Stimulated activated CD4-positive, alpha-beta T cell treated with anti-CD3 and anti-CD28 coated beads, Interleukin-12 subunit alpha, Interleukin-12 subunit beta, amount 100 ng/mL, for 24 hours (primary cell): Measurements from ENCODE around the gene MINDY2.
"Not testable (repeated sequence)": the region's sequence is repeated elsewhere in the genome, so short reads cannot be mapped to it uniquely, and the experiment has no call there.

Experiments used
- DNase-seq, 2 experiments: peaks; one replicate each; pipeline ENCODE4 v3.0.0-alpha.2; 2020; ENCODE audit warnings: low read depth in 2 of 2

Gene MINDY2

DNA sequence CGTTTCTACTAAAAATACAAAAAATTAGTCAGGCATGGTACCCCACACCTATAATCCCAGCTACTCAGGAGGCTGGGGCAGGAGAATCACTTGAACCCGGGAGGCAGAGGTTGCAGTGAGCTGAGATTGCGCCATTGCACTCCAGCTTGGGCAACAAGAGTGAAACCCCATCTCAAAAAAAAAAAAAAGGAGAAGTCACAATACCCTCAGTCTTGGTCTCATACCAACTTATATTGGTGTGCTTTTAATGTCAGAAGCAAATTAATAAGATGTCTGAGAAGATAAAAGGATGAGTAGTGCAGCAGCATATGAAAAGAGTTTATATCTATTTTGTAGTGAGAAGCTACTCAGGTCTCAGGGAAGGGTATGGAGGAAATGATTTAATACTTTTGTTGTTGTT lies 112.8 kb downstream of the MINDY2 start:
- not testable (repeated sequence) for DNase-seq

DNA sequence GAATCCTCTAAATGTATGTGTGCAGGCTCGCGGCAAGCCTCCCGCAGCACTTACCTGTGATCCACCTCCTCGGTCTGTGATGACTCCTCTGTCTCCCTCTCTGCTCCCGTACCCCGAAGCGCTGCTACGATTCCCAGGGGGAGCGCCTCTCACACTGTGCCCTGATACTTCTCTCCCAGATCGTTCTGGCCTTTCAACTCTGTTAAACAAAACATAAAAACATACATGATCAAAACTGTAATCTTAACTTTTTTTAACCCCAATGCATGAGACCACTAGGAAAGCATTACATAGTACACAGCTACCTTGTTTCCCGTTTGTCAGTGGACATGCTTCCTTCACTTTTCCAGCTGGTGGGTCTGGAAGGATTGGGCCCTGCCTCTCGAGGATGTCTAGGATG lies 115.8 kb downstream of the MINDY2 start:
- no peak for DNase-seq

DNA sequence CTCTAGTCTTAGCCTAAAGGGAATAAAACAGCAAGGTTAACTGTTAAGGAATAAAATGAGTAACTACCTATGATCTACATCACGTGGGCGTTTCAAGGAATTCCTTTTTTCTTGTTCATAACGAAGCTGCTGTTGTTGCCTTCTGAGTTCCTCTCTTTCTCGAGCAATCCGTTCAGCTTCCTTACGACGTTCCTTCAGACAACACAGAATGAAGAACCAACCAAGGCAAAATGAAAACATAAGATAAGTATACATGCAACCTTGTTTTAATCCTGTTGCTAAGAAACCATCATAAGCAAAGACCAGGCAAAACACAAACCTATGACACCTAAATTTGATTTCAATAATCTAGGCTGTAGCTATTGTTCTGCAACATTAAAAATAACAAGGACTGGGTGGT lies 118.3 kb downstream of the MINDY2 start:
- no peak for DNase-seq

DNA sequence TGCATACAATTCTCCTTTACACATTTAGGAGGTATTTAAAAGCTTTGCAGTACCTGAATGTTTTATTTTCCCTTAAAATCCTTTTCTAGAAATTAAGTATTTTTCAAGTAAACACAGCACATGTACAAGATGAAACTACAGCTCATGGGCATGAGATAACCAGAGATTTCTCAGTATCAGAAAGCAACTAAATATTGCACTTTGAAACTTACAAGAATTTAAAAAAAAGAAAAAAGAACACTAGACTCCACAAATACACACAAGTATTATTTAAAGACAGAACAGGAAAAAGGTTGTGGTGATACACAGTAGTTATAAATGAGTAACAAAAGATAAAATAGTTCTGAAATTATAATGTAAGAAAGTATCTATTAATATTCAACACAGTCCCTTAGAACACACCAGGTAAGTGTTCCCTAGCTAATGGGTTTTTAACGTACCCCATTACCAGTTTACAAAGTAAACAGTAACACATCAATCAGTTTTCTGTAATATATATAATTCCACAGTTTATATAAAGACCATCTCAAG lies 127.1 kb downstream of the MINDY2 start:
- no peak for DNase-seq

DNA sequence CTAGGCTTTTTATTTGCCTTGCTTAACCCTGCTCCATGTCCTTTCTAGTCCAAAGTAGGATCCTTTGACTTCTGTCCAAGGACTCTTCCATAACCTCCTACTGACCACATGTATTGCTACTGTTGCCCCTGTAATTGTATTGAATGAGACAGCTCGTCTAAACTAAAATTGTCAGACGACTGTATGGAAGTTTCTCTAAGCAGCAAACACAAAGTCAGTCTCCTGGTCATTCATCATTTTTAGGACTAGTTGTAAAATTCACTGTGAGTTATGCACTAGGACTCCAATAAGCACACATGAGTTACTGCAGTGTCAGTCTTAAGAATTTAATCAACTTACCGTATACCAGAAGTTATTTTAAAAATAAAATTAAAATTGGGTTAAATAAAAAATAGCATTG lies 129.5 kb downstream of the MINDY2 start:
- no peak for DNase-seq

DNA sequence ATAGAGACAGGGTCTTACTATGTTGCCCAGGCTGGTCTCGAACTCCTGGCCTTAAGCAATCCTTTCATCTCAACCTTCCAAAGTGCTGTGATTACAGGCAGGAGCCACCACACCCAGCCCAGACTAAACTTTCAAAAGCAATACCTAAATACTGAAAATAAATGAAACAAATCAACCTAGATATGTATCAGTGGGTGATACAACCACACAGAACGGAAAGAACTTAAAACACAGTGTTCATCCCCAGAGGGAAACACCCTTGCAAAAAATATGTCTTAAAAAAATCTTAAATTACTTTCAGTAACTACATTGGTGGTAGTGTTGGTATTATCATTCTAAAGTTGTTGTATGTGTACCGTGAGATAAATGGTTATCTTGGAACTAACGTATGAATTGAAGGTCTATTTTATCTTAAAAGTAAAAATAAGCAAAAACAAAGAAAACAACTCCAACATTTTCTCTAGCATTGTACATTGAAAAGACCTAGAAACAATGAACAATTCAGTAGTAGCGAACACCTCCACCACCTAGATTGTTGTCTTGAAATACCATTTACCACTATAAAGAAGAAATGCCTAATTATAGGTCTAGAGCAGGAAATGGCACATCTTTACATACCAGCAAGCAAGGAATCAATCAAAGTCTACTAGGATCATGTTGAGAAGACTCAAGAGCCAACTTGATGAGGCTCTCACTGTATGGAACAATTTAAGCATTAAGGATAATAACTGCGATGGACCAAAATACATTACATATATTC lies 137.6 kb downstream of the MINDY2 start:
- no peak for DNase-seq

DNA sequence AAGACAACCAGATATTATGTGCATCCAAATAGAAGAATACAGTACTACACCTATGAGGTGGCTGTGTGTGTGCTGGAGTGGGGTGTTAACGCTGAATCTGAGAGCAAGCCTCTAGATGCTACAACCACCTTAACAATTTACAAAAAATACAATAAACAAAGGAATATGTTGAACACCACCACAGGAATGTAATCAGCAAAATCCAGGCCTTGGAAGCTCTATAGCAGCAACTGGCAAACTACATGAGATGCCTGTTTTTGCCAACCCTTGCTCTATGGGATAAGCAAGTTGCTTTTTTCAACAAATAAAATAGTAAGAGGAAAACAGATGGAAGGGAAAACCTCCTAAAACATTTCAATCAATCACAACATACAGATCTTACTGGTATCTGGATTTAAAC lies 138.5 kb downstream of the MINDY2 start:
- no peak for DNase-seq

DNA sequence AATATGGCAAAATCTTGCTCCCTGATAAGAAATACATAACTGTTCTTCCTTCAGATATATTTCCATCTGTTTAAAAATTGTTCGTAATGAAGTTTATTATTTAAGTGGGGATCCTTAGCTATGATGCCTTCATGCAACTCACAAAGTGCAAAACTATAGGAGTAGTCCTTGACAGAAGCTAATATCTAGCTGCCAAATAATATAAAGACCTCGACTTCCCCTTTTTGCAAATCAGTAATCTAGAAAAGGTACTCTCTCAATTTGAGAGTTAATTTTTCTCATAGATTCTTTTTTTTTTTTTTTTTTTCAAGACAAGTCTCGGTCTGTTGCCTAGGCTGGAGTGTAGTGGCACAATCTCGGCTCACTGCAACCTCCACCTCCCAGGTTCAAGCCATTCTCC lies 139.4 kb downstream of the MINDY2 start:
- no peak for DNase-seq
